HG03196 (cell line): ENCODE results near the gene DBR1.

Experiments
- ATAC-seq: cut with Tn5 transposase; IDR thresholded peaks from one replicate; pipeline ENCODE4 v1.9.1; 2021; ENCODE audit not compliant: unreplicated experiment

DBR1 gene

GRCh38 chr3:138125548-138126221, 49.0 kb downstream of the DBR1 start:
- no peak for ATAC-seq

GRCh38 chr3:138124706-138125355, 49.9 kb downstream of the DBR1 start:
- ATAC-seq: no peak

DNA sequence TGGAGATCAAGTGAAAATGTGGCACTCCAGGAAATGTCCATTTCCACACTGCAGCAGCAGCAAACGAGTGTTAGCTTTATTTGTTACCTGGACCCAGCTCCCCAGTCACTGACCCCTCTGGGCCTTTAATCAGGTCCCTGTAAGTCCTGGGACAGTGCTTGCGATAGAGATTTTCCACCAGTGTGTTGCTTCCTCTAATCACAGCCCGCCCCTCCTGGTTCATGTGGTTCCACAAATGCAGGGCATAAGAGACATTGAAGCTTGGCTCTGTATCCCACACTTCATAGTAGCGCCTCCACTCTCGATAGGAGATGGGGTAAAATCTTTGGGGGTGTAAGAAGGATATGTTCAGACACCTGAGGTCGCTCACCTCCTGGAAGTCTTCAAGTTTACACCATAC, 50.5 kb downstream of the DBR1 start:
- ATAC-seq: no peak

DNA sequence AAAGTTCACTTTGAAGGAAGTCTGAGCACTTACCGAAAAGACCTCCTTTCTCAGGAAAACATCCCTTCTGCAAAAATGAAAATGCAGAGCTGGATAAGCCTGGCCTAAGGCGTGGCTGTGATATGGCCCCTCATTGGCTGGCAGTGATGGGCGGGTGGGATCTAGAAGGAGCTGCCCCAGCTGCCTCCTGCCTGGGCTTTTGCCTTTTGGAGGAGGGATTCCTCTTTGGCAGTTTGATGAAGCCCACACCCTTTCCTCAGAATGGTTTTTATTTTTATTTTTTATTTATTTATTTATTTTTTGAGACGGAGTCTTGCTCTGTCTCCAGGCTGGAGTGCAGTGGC, 55.3 kb downstream of the DBR1 start:
- ATAC-seq: no peak

DNA sequence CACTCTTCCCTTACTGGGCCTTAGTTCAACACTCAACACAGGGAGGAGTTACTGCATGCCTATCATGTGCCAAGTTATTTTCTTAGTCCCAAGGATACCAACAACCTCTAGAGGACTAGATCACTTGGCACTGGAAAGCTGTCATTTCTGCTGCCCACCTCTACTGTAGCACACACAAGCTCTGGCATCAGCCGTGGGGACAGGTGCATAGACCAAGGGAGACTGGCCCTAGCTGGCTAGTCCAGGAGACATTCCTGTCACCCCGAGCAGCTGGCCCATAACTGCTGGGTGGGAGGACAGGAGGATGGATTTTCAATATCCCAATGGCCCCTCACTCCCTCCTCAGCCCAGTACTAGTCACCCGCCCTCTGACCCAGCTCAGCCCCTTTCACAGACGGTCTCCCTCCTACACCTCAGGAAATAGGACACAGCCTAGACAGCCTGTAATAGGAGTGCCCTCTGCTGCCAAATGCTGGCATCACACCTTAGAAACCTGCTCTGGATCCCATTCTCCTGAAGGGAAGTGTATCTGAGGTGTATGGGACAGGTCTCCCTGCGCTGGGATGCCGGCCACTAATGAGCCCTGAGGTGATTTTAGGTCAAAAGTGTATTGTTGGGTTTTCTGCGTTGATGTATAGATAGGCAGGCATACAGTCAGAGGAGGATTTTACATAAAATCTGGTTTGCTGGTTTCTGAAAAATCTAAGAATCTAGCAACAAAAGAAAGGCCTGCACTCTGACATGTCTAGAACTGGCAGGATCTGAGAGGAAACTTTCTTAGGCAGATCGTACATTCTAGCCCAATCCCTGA, 55.9 kb downstream of the DBR1 start:
- ATAC-seq: peak; percentile 47

GRCh38 chr3:138114988-138115971, 59.4 kb downstream of the DBR1 start, which contains the start of gene DZIP1L:
Gene DZIP1L, minus strand, starts transcription at chr3:138115608. Its CDS starts 11,637 bp downstream, at chr3:138103971.
- ATAC-seq: peak; percentile 86

GRCh38 chr3:138114431-138114918, 60.2 kb downstream of the DBR1 start:
- ATAC-seq: no peak

- ATAC-seq: no peak
These were observed 61.4 kb downstream of the DBR1 start for GRCh38 chr3:138113326-138113725.

DNA sequence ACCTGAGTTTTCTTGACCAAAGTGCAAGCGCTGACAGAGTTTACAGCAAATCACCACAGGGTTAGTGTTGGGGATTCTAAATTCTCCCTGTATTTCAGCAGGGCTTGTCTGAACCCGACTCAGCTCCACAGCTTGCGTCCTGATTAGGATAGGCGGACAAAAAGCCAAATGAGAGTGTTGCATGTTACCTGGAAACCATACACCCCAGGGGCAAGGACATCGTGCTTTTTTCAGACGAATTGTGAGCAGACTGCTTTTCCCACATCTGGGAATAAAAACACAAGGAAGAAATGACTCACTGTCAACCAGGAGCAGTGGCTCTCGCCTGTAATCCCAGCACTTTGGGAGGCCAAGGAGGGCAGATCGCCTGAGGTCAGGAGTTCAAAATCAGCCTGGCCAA, 62.4 kb downstream of the DBR1 start:
- no peak for ATAC-seq
